B cell (primary cell): ENCODE results near the gene MYLK4. TPM values are rescaled to one million over a fixed set of nuclear protein-coding genes. Genes with fewer than 3 reads are reported as not detected.

ENCODE experiments used
- ATAC-seq: fragments of 200-7000 bp; cut with Tn5 transposase; one replicate; pipeline ENCODE4 v1.10.0; 2021; ENCODE audit warnings: low read depth, mild to moderate bottlenecking, moderate number of reproducible peaks, moderate library complexity
- CTCF ChIA-PET: fragments of 350-600 bp; sonication (Branson Sonifier 250); formaldehyde crosslinking; loops from one replicate; lab custom pipeline; 2021; ENCODE audit warnings: antibody characterized with exemption, inconsistent platforms; lab: Charles Lee
- POLR2A ChIA-PET: fragments of 350-600 bp; sonication (Branson Sonifier 250); formaldehyde crosslinking; loops from one replicate; lab custom pipeline; 2021; ENCODE audit warnings: antibody characterized with exemption; lab: Charles Lee
- DNase-seq: peaks from one replicate; pipeline ENCODE4 v3.0.0; 2013
- H2AFZ ChIP-seq: 2 replicates; pipeline ENCODE4 v1.6.1; 2012; ENCODE audit warnings: mild to moderate bottlenecking, low read depth, low read length; ENCODE audit not compliant: insufficient read depth, poor library complexity, severe bottlenecking
- H3K27ac ChIP-seq, 2 donors: 1 replicate in 1 of 2; 2 replicates in 1 of 2; pipeline ENCODE4 v1.5.1; 2012 to 2013; ENCODE audit warnings: low read length in 2 of 2, mild to moderate bottlenecking in 2 of 2, moderate library complexity in 1 of 2
- H3K27me3 ChIP-seq, 4 experiments: fragments of 200-600 bp in 1 of 4; sonication (generic) in 1 of 4; replicated peaks in 1 of 4; 1 replicate in 2 of 4; 2 replicates in 2 of 4; pipeline versions ENCODE4 v1.6.1 to v1.7.0; 2013 to 2016; ENCODE audit warnings: low read length in 3 of 4, mild to moderate bottlenecking in 2 of 4, mixed read lengths in 1 of 4, moderate library complexity in 1 of 4; ENCODE audit not compliant: insufficient read depth in 4 of 4, control insufficient read depth in 3 of 4; ENCODE audit errors: control extremely low read depth in 1 of 4
- H3K36me3 ChIP-seq, 2 experiments: replicated peaks in 1 of 2; 1 replicate in 1 of 2; 2 replicates in 1 of 2; pipeline versions ENCODE4 v1.6.1 to v1.7.1; 2013; ENCODE audit warnings: low read length in 1 of 2; ENCODE audit not compliant: insufficient read depth in 2 of 2, control insufficient read depth in 1 of 2; ENCODE audit errors: control extremely low read depth in 1 of 2, extremely low read depth in 1 of 2
- H3K4me1 ChIP-seq, 2 donors: fragments of 200-600 bp in 1 of 2; sonication (generic) in 1 of 2; 1 replicate in 1 of 2; 2 replicates in 1 of 2; pipeline versions ENCODE4 v1.5.1 to v1.6.1; 2013 to 2017; ENCODE audit warnings: low read length in 2 of 2; ENCODE audit not compliant: control insufficient read depth in 2 of 2, insufficient read depth in 2 of 2
- H3K4me2 ChIP-seq: replicated peaks from 2 replicates; pipeline ENCODE3; 2012; ENCODE audit warnings: mild to moderate bottlenecking, low read depth, low read length; ENCODE audit not compliant: poor library complexity, severe bottlenecking
- H3K4me3 ChIP-seq, 5 experiments: fragments of 200-600 bp in 1 of 5; sonication (generic) in 1 of 5; 1 replicate in 3 of 5; 2 replicates in 2 of 5; pipeline versions ENCODE4 v1.5.1 to v1.7.0; 2011 to 2016; ENCODE audit warnings: low read length in 4 of 5, mild to moderate bottlenecking in 4 of 5, low read depth in 2 of 5, control low read depth in 1 of 5, moderate library complexity in 1 of 5; ENCODE audit not compliant: insufficient read depth in 1 of 5; ENCODE audit errors: control extremely low read depth in 1 of 5, extremely low read depth in 1 of 5
- H3K79me2 ChIP-seq: fragments of 200-600 bp; sonication (generic); one replicate; pipeline ENCODE4 v1.6.0; 2016; ENCODE audit warnings: low read length; ENCODE audit not compliant: control insufficient read depth, insufficient read depth
- H3K9ac ChIP-seq: fragments of 200-600 bp; sonication (generic); 2 replicates; pipeline ENCODE4 v1.6.1; 2017; ENCODE audit warnings: mild to moderate bottlenecking, low read length, moderate library complexity
- H3K9me3 ChIP-seq, 3 donors: one replicate each; pipeline versions ENCODE4 v1.6.1 to v1.7.1; 2013; ENCODE audit warnings: low read length in 2 of 3; ENCODE audit not compliant: control insufficient read depth in 2 of 3, insufficient read depth in 1 of 3; ENCODE audit errors: control extremely low read depth in 1 of 3
- H4K20me1 ChIP-seq: 2 replicates; pipeline ENCODE4 v1.6.0; 2012; ENCODE audit warnings: mild to moderate bottlenecking, low read length; ENCODE audit not compliant: insufficient read depth, control insufficient read depth, poor library complexity, severe bottlenecking
- H3K27ac Mint-ChIP-seq: one replicate; pipeline ENCODE4 v1.8.0; 2021; ENCODE audit warnings: mixed read lengths
- H3K27me3 Mint-ChIP-seq: one replicate; pipeline ENCODE4 v1.8.0; 2021; ENCODE audit warnings: mixed read lengths
- H3K4me1 Mint-ChIP-seq: one replicate; pipeline ENCODE4 v1.8.0; 2021; ENCODE audit warnings: mixed read lengths
- H3K4me3 Mint-ChIP-seq: one replicate; pipeline ENCODE4 v1.8.0; 2021; ENCODE audit warnings: mixed read lengths
- H3K9me3 Mint-ChIP-seq: one replicate; pipeline ENCODE4 v1.8.0; 2022; ENCODE audit warnings: mixed read lengths; ENCODE audit not compliant: insufficient read depth
- EZH2 ChIP-seq: IDR thresholded peaks from 2 replicates; pipeline ENCODE4 v1.6.1; 2012; ENCODE audit warnings: borderline replicate concordance, low read depth, mild to moderate bottlenecking, moderate library complexity, low read length; ENCODE audit not compliant: insufficient read depth, poor library complexity, severe bottlenecking
- whole genome bisulfite sequencing: methylation state at CpG from one replicate; pipeline ENCODE4 v1.1.5; 2013; ENCODE audit warnings: missing lambda C conversion rate; ENCODE audit not compliant: insufficient coverage; 5-methylcytosine and 5-hydroxymethylcytosine counted together
- intact Hi-C: fragments of 100-400 bp; cut with micrococcal nuclease; formaldehyde crosslinking; loops from one replicate; pipeline ENCODE4 v1.10.0; 2022
- polyA plus RNA-seq: library from polyadenylated mRNA; depleted of rRNA; stranded (reverse); fragments of >200 nt; gene quantifications from 2 replicates; pipeline ENCODE4 v1.2.3, GENCODE V29; 2012
- total RNA-seq, 2 donors: library from RNA; stranded (reverse); fragments of 120-200 nt in 1 of 2; gene quantifications; 1 replicate in 1 of 2; 2 replicates in 1 of 2; pipeline versions ENCODE4 v1.2.3 to v1.2.4, GENCODE V29; 2013 to 2022
- TF ChIP-seq, protein P1 (sequence below): fragments of 200-600 bp; IDR thresholded peaks from one replicate; pipeline ENCODE4 v1.8.0; 2022; ENCODE audit warnings: antibody characterized with exemption, mild to moderate bottlenecking

The MYLK4 gene
- total and polyA plus RNA-seq, 2 donors (not counting 1 experiment from before 2014, with no cell fraction given): 0.51 to 1.2 TPM

GRCh38 chr6:2766767-2767656 is 16.3 kb upstream of the MYLK4 start:
- Mint-ChIP-seq H3K27ac (peak overlapping the region; percentile 90), H3K4me3 (peak overlapping the region; percentile 98), H3K27me3 (no peaks in the 10 kb centered on the region), H3K9me3 (no peaks in the 10 kb centered on the region), H3K4me1 (peaks cover 47% of the 10 kb centered on the region)
- H3K9ac ChIP-seq: peak overlapping the region; percentile 77
- ATAC-seq: no peak
- ChIA-PET POLR2A (interaction anchor here (0.6 kb wide), 2 partner anchors 74 to 233 kb away, joined by 4 read pairs; partner anchors contain the start of gene NQO2), CTCF (interaction anchor here (0.7 to 4.8 kb wide), 7 partner anchors 16 to 224 kb away, joined by 3 to 24 read pairs (median 4); partner anchors contain the start of gene MYLK4)
- no peaks in the 10 kb centered on the region for H3K27me3 ChIP-seq
- peaks cover 59% of the 10 kb centered on the region for H3K79me2 ChIP-seq
- H3K4me1 ChIP-seq: peaks cover 25 to 33% of the 10 kb centered on the region in 2 donors
- no peak for TF ChIP-seq EZH2
- TF ChIP-seq, protein P1, sequence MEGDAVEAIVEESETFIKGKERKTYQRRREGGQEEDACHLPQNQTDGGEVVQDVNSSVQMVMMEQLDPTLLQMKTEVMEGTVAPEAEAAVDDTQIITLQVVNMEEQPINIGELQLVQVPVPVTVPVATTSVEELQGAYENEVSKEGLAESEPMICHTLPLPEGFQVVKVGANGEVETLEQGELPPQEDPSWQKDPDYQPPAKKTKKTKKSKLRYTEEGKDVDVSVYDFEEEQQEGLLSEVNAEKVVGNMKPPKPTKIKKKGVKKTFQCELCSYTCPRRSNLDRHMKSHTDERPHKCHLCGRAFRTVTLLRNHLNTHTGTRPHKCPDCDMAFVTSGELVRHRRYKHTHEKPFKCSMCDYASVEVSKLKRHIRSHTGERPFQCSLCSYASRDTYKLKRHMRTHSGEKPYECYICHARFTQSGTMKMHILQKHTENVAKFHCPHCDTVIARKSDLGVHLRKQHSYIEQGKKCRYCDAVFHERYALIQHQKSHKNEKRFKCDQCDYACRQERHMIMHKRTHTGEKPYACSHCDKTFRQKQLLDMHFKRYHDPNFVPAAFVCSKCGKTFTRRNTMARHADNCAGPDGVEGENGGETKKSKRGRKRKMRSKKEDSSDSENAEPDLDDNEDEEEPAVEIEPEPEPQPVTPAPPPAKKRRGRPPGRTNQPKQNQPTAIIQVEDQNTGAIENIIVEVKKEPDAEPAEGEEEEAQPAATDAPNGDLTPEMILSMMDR: peak; percentile 4
- peaks cover 0 to 12% (median 2%) of the 10 kb centered on the region in 3 donors for H3K9me3 ChIP-seq
- H2AFZ ChIP-seq: peak overlapping the region; percentile 78
- DNase-seq: no peak
- intact Hi-C loops: loop anchor here (2.0 to 10.0 kb wide), 2 partner anchors 74 to 1368 kb away; partner anchors contain the start of genes ECI2 and SERPINB1
- H3K4me2 ChIP-seq: peak overlapping the region; percentile 96
- peak overlapping the region; percentile 56 to 90 (median 66) for H3K4me3 ChIP-seq
- H3K36me3 ChIP-seq: peaks cover 0 to 19% of the 10 kb centered on the region in 2 experiments
- WGBS: 10% methylated on average over 4 of the region's 13 CpGs
- peaks cover 42% of the 10 kb centered on the region for H4K20me1 ChIP-seq
- no peak overlapping the region for H3K27ac ChIP-seq
